ENCODE data around the gene MAT1A.
"Not testable (repeated sequence)": the region's sequence is repeated elsewhere in the genome, so short reads cannot be mapped to it uniquely, and the experiment has no call there.

DNA sequence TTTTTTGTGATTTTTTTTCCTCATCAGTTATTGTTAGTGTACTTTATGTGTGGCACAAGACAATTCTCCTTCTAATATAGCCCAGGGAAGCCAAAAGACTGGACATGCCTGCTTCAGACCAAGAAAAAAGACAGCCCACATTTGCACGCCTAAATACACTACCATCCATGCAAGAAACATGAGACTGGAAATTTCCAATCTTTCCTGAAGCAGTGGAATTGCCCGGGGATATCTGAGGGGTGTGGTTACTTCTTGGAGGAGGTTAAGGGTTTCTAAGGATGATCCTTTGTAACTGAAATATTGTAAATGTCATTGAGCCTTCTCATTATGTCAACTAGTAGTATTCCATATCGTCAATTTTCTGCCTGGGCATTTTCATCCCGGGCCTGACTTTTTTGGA is 47.1 kb downstream of the MAT1A start:
- TF ChIP-seq CTCF (IDR thresholded peaks at IDR 0.05); ZFX (IDR thresholded peaks at IDR 0.05; ENCODE audit: borderline replicate concordance): not testable (repeated sequence)

Data from 22Rv1 (cell line).